DND-41 (cell line): Measurements from ENCODE around the gene PTGFRN.

Experiments
- CTCF ChIP-seq: IDR thresholded peaks from 2 replicates; pipeline ENCODE4 v1.5.1; 2012; ENCODE audit warnings: borderline replicate concordance, low read length, moderate library complexity, mild to moderate bottlenecking; ENCODE audit not compliant: poor library complexity, severe bottlenecking; ENCODE audit errors: extremely low read depth
- EZH2 ChIP-seq: IDR thresholded peaks from 3 replicates; pipeline ENCODE4 v1.6.1; 2012; ENCODE audit warnings: borderline replicate concordance, low read depth, mild to moderate bottlenecking, moderate library complexity, low read length, inconsistent platforms; ENCODE audit not compliant: severe bottlenecking

DNA sequence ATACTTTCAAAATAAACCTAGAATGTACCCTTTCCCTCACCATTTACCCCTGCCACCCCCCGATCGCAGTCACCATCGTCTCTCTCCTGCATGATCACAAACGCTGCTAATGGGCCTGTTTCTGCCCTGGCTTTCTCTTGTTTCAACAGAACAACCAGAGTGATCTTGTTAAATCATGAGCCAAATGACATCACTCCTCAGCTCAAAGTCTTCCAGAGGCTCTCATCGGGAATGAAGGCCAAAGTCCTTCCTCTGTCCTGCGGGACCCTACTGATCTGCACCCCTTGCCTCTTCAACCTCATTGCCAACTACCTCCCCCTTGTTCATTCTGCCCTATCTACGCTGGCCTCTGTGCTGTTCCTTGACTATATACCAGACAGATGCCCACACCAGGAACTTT, 39.4 kb upstream of the PTGFRN start:
- TF ChIP-seq CTCF (no peak), EZH2 (no peak)
